H1 (cell line): ENCODE results near the gene ESR1. TPM values are rescaled to one million over a fixed set of nuclear protein-coding genes. Genes with fewer than 3 reads are reported as not detected.

Source experiments
- CTCF ChIA-PET: fragments of 300-600 bp; sonication (Branson Sonifier 250); formaldehyde crosslinking; loops from one replicate; lab custom pipeline; 2021; ENCODE audit not compliant: partially characterized antibody; lab: Charles Lee
- POLR2A ChIA-PET: fragments of 300-600 bp; sonication (Branson Sonifier 250); formaldehyde crosslinking; loops from one replicate; lab custom pipeline; 2021; ENCODE audit warnings: inconsistent platforms; ENCODE audit not compliant: partially characterized antibody; lab: Charles Lee
- DNase-seq, 2 experiments: peaks; one replicate each; pipeline versions ENCODE4 v3.0.0 to v3.0.0-alpha.2; 2010 to 2022; ENCODE audit warnings: low spot score in 2 of 2, low read depth in 1 of 2, mixed read lengths in 1 of 2
- FAIRE-seq: peaks from 2 replicates; lab custom pipeline; 2011; peaks lifted over from hg19 to GRCh38; lab: Jason Lieb, UNC
- H2AFZ ChIP-seq: 2 replicates; pipeline ENCODE4 v1.8.1; 2012; ENCODE audit warnings: low read length, inconsistent platforms
- H2AK5ac ChIP-seq: 2 replicates; pipeline ENCODE4 v1.6.1; 2013; ENCODE audit warnings: low read depth, low read length
- H2BK120ac ChIP-seq: replicated peaks from 2 replicates; pipeline ENCODE3; 2013; ENCODE audit warnings: low read depth, low read length, inconsistent platforms
- H2BK12ac ChIP-seq: 2 replicates; pipeline ENCODE4 v1.6.1; 2013; ENCODE audit warnings: low read depth, low read length
- H2BK15ac ChIP-seq: 2 replicates; pipeline ENCODE4 v1.6.1; 2013; ENCODE audit warnings: low read length
- H2BK20ac ChIP-seq: 2 replicates; pipeline ENCODE4 v1.6.1; 2013; ENCODE audit warnings: low read length
- H2BK5ac ChIP-seq: 2 replicates; pipeline ENCODE4 v1.6.1; 2013; ENCODE audit warnings: low read depth, low read length
- H3K14ac ChIP-seq: 2 replicates; pipeline ENCODE4 v1.6.1; 2013; ENCODE audit warnings: inconsistent platforms; ENCODE audit not compliant: insufficient read length
- H3K18ac ChIP-seq: 2 replicates; pipeline ENCODE4 v1.6.1; 2013; ENCODE audit warnings: low read length; ENCODE audit errors: extremely low read depth
- H3K23ac ChIP-seq: 2 replicates; pipeline ENCODE4 v1.6.1; 2013; ENCODE audit warnings: inconsistent platforms; ENCODE audit not compliant: insufficient read length
- H3K23me2 ChIP-seq: 2 replicates; pipeline ENCODE4 v1.6.1; 2013; ENCODE audit warnings: low read depth, low read length
- H3K27ac ChIP-seq: 2 replicates; pipeline ENCODE4 v1.6.1; 2011; ENCODE audit warnings: low read depth, low read length, inconsistent platforms
- H3K27me3 ChIP-seq, 4 experiments: replicated peaks in 1 of 4; 1 replicate in 1 of 4; 2 replicates in 3 of 4; pipeline versions ENCODE4 v1.6.1 to v1.8.1; 2011 to 2013; ENCODE audit warnings: low read length in 3 of 4, mild to moderate bottlenecking in 3 of 4, inconsistent platforms in 2 of 4, mixed read lengths in 2 of 4, moderate library complexity in 1 of 4; ENCODE audit not compliant: control insufficient read depth in 3 of 4, insufficient read depth in 3 of 4; ENCODE audit errors: extremely low read depth in 1 of 4
- H3K36me3 ChIP-seq, 4 experiments: 2 replicates each; pipeline versions ENCODE4 v1.6.1 to v1.8.1; 2011 to 2013; ENCODE audit warnings: mild to moderate bottlenecking in 4 of 4, low read length in 3 of 4, moderate library complexity in 2 of 4, control low read depth in 1 of 4, inconsistent platforms in 1 of 4; ENCODE audit not compliant: insufficient read depth in 4 of 4, control insufficient read depth in 2 of 4
- H3K4ac ChIP-seq: replicated peaks from 2 replicates; pipeline ENCODE3; 2013; ENCODE audit warnings: low read length, low read depth, mixed read lengths, inconsistent platforms; ENCODE audit not compliant: insufficient read length
- H3K4me1 ChIP-seq, 4 experiments: replicated peaks in 1 of 4; 1 replicate in 1 of 4; 2 replicates in 3 of 4; pipeline versions ENCODE4 v1.6.1 to v1.8.1; 2011 to 2013; ENCODE audit warnings: low read length in 3 of 4, inconsistent platforms in 2 of 4, mixed read lengths in 1 of 4; ENCODE audit not compliant: insufficient read depth in 4 of 4, control insufficient read depth in 3 of 4
- H3K4me2 ChIP-seq, 2 experiments: 2 replicates each; pipeline versions ENCODE4 v1.6.1 to v1.8.1; 2011 to 2013; ENCODE audit warnings: low read depth in 2 of 2, low read length in 2 of 2, control low read depth in 1 of 2, inconsistent platforms in 1 of 2, mild to moderate bottlenecking in 1 of 2; ENCODE audit not compliant: insufficient read depth in 1 of 2
- H3K4me3 ChIP-seq, 4 experiments: fragments of 200-600, 300-600 bp in 1 of 4; sonication (generic), shearing (Covaris generic), sonication (Bioruptor Twin) in 1 of 4; 2 replicates each; pipeline versions ENCODE4 v1.5.1 to v1.8.1; 2011 to 2016; ENCODE audit warnings: low read length in 4 of 4, low read depth in 3 of 4, control low read depth in 2 of 4, inconsistent platforms in 2 of 4, mild to moderate bottlenecking in 2 of 4, mixed read lengths in 1 of 4, moderate library complexity in 1 of 4; ENCODE audit not compliant: insufficient read depth in 2 of 4; ENCODE audit errors: extremely low read depth in 1 of 4
- H3K56ac ChIP-seq: replicated peaks from 2 replicates; pipeline ENCODE3; 2013; ENCODE audit warnings: low read depth, mild to moderate bottlenecking, mixed read lengths, low read length, inconsistent platforms; ENCODE audit not compliant: insufficient read length
- H3K79me1 ChIP-seq: 2 replicates; pipeline ENCODE4 v1.6.1; 2013; ENCODE audit warnings: low read depth, low read length, control low read depth
- H3K79me2 ChIP-seq, 2 experiments: 2 replicates each; pipeline versions ENCODE4 v1.6.1 to v1.8.1; 2012 to 2013; ENCODE audit warnings: low read length in 2 of 2, mild to moderate bottlenecking in 2 of 2, inconsistent platforms in 1 of 2; ENCODE audit not compliant: insufficient read depth in 2 of 2, control insufficient read depth in 1 of 2
- H3K9ac ChIP-seq, 4 experiments: replicated peaks in 1 of 4; 1 replicate in 1 of 4; 2 replicates in 3 of 4; pipeline versions ENCODE4 v1.6.1 to v1.8.1; 2011 to 2013; ENCODE audit warnings: low read depth in 3 of 4, low read length in 3 of 4, control low read depth in 2 of 4, mild to moderate bottlenecking in 2 of 4, moderate library complexity in 2 of 4, inconsistent platforms in 1 of 4; ENCODE audit errors: extremely low read depth in 1 of 4
- H3K9me3 ChIP-seq, 2 experiments: 2 replicates each; pipeline versions ENCODE4 v1.6.1 to v1.8.1; 2012 to 2013; ENCODE audit warnings: mild to moderate bottlenecking in 2 of 2, moderate library complexity in 2 of 2, control low read depth in 1 of 2, inconsistent platforms in 1 of 2, low read depth in 1 of 2, low read length in 1 of 2, mixed read lengths in 1 of 2; ENCODE audit not compliant: insufficient read depth in 2 of 2
- H4K20me1 ChIP-seq, 2 experiments: replicated peaks in 1 of 2; 2 replicates each; pipeline versions ENCODE3 to v1.8.1; 2011 to 2013; ENCODE audit warnings: inconsistent platforms in 2 of 2, low read length in 2 of 2, mild to moderate bottlenecking in 1 of 2; ENCODE audit not compliant: insufficient read depth in 2 of 2, control insufficient read depth in 1 of 2
- H4K5ac ChIP-seq: 2 replicates; pipeline ENCODE4 v1.6.1; 2013; ENCODE audit warnings: low read length, low read depth, mixed read lengths, inconsistent platforms; ENCODE audit not compliant: insufficient read length
- H4K8ac ChIP-seq: 2 replicates; pipeline ENCODE4 v1.8.0; 2013; ENCODE audit warnings: mild to moderate bottlenecking, moderate library complexity, low read length, inconsistent platforms; ENCODE audit not compliant: insufficient read depth; ENCODE audit errors: extremely low read depth
- H4K91ac ChIP-seq: replicated peaks from 2 replicates; pipeline ENCODE3; 2013; ENCODE audit warnings: low read length, mixed read lengths, inconsistent platforms; ENCODE audit not compliant: insufficient read length
- CBX5 ChIP-seq: fragments of 300-800, 300-1000 bp; sonication (generic); IDR thresholded peaks from 2 replicates; pipeline ENCODE4 v1.7.1; 2016; ENCODE audit warnings: antibody characterized with exemption, low read length, low read depth
- HDAC2 ChIP-seq, 2 experiments: fragments of 300-600 bp in 1 of 2; sonication (generic) in 1 of 2; IDR thresholded peaks; 2 replicates each; pipeline ENCODE4 v1.6.1; 2011 to 2012; ENCODE audit warnings: low read depth in 2 of 2, low read length in 2 of 2, mild to moderate bottlenecking in 2 of 2, moderate library complexity in 2 of 2, borderline replicate concordance in 1 of 2, inconsistent platforms in 1 of 2
- KDM5A ChIP-seq: fragments of 200-600 bp; IDR thresholded peaks from 2 replicates; pipeline ENCODE4 v1.7.1; 2012; ENCODE audit warnings: mild to moderate bottlenecking, low read length, inconsistent platforms, mixed read lengths
- NANOG ChIP-seq: IDR thresholded peaks from 2 replicates; pipeline ENCODE4 v1.6.1; 2011; ENCODE audit warnings: low read length, low read depth, mild to moderate bottlenecking, inconsistent platforms; ENCODE audit not compliant: insufficient read depth, poor library complexity, severe bottlenecking
- RAD21 ChIP-seq, 2 experiments: IDR thresholded peaks in 1 of 2; conservative IDR thresholded peaks in 1 of 2; 2 replicates each; pipeline ENCODE4 v1.6.1; 2011; ENCODE audit warnings: low read depth in 2 of 2, low read length in 2 of 2, improper control_type of control experiment in 1 of 2, inconsistent platforms in 1 of 2, mild to moderate bottlenecking in 1 of 2, moderate library complexity in 1 of 2
- SP1 ChIP-seq: IDR thresholded peaks from 2 replicates; pipeline ENCODE4 v1.6.1; 2011; ENCODE audit warnings: low read depth, low read length
- SRF ChIP-seq: IDR thresholded peaks from 2 replicates; pipeline ENCODE4 v1.6.1; 2011; ENCODE audit warnings: mild to moderate bottlenecking, low read depth, low read length, moderate library complexity
- WGBS, 2 experiments: shearing (Covaris generic) in 1 of 2; methylation state at CpG; one replicate each; pipeline versions ENCODE4 v1.1.6 to v1.1.7; 2013 to 2015; ENCODE audit warnings: low lambda C conversion rate in 2 of 2, mixed read lengths in 2 of 2, inconsistent platforms in 1 of 2, low coverage in 1 of 2, missing lambda C conversion rate in 1 of 2; ENCODE audit not compliant: insufficient replicate concordance in 2 of 2, insufficient coverage in 1 of 2, insufficient read length in 1 of 2; ENCODE audit errors: extremely low coverage in 1 of 2, missing lambda C conversion rate in 1 of 2; 5-methylcytosine and 5-hydroxymethylcytosine counted together
- polyA plus RNA-seq, 7 experiments: library from polyadenylated mRNA; depleted of rRNA in 3 of 7; stranded (reverse) in 5 of 7; unstranded in 2 of 7; fragments of >200 nt in 5 of 7; fragments of 200-250 nt in 2 of 7; gene quantifications; 1 replicate in 5 of 7; 2 replicates in 1 of 7; 4 replicates in 1 of 7; pipeline versions ENCODE4 v1.2.1 to v1.2.3, GENCODE V29; 2011 to 2013; ENCODE audit warnings: missing spikeins in 2 of 7, mixed read lengths in 2 of 7
- total RNA-seq: library from RNA; stranded (reverse); fragmentation: NEBNext Ultra II Directional; extraction: Animal tissue kit (Norgen Biotek cat#: 25700); gene quantifications from 2 replicates; pipeline ENCODE4 v1.2.1, GENCODE V29; 2021

ESR1 gene
- total and polyA plus RNA-seq, 2 of the 8 experiments (the other 6 are each of a cell fraction or from before 2014, with no cell fraction given): 0.03 to 0.17 TPM

DNA sequence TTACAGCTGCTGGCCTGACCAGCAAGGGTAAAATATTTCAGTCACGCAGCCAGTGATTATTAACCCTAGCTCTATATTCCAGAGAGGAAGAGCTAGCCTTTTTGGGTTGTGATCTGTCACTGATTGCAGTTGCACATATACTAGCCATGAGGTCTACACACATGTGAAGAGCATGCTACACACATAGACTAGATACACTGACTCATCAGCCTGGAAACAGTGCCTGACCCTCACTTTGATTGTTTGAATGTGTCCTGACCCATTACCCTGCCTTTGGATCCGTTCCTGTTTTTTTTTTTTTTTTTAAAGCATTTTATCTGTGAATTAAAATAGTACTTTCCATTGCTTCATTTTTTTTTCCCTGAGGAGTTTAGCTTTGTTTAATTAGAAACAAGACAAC lies 50.8 kb downstream of the ESR1 start:
- no peak for TF ChIP-seq HDAC2 (IDR thresholded peaks at IDR 0.05; ENCODE audit: borderline replicate concordance in 1 of 2, low read depth in 2 of 2, low read length in 2 of 2)
- no peak for TF ChIP-seq SRF
- TF ChIP-seq KDM5A: no peak
- no peak for TF ChIP-seq SP1
- TF ChIP-seq NANOG: no peak
- TF ChIP-seq RAD21 (IDR thresholded peaks at IDR 0.05 in 1 of 2, conservative IDR thresholded peaks at IDR 0.05 in 1 of 2; ENCODE audit: low read depth in 2 of 2, low read length in 2 of 2): no peak
- no peak for TF ChIP-seq CBX5
- H3K4me2 ChIP-seq: no peak overlapping the region
- no peak for FAIRE-seq
- no peaks in the 10 kb centered on the region for H3K23me2 ChIP-seq
- no peak overlapping the region for H2BK5ac ChIP-seq
- H3K27ac ChIP-seq: no peak overlapping the region
- H3K14ac ChIP-seq: no peak overlapping the region
- no peak overlapping the region for H4K91ac ChIP-seq
- no peak overlapping the region for H2AK5ac ChIP-seq
- ChIA-PET CTCF (interaction anchor here (0.9 to 1.6 kb wide), 2 partner anchors 11 to 315 kb away, joined by 4 read pairs; no protein-coding TSS in a partner anchor), POLR2A (interaction anchor here (0.6 kb wide), 1 partner anchor 16 kb away, joined by 3 read pairs; no protein-coding TSS in a partner anchor)
- no peaks in the 10 kb centered on the region for H4K20me1 ChIP-seq
- no peak overlapping the region for H2AFZ ChIP-seq
- no peak for DNase-seq
- H2BK120ac ChIP-seq: no peak overlapping the region
- H3K79me1 ChIP-seq: no peaks in the 10 kb centered on the region
- H2BK12ac ChIP-seq: no peak overlapping the region
- no peak overlapping the region for H2BK20ac ChIP-seq
- WGBS, 2 experiments: 86% methylated on average over 2 of the region's 2 CpGs; no CpG with 5 or more reads in 1 of the 2 experiments
- no peak overlapping the region for H3K4me3 ChIP-seq
- no peak overlapping the region for H3K18ac ChIP-seq
- H4K8ac ChIP-seq: no peak overlapping the region
- H4K5ac ChIP-seq: no peak overlapping the region
- H2BK15ac ChIP-seq: no peak overlapping the region
- no peak overlapping the region for H3K4ac ChIP-seq
- no peaks in the 10 kb centered on the region for H3K9me3 ChIP-seq
- H3K56ac ChIP-seq: no peak overlapping the region
- H3K9ac ChIP-seq: no peak overlapping the region
- H3K79me2 ChIP-seq: no peaks in the 10 kb centered on the region
- no peak overlapping the region for H3K23ac ChIP-seq
- no peaks in the 10 kb centered on the region for H3K4me1 ChIP-seq
- H3K27me3 ChIP-seq: no peaks in the 10 kb centered on the region
- no peaks in the 10 kb centered on the region for H3K36me3 ChIP-seq
